Neuronal stem cell (in vitro differentiated cells): ENCODE data around the gene KLHL10.
"Not testable (repeated sequence)": the region's sequence is repeated elsewhere in the genome, so short reads cannot be mapped to it uniquely, and the experiment has no call there.

Source experiments
- DNase-seq: peaks from one replicate; pipeline ENCODE4 v3.0.0-alpha.2; 2013; ENCODE audit warnings: low spot score
- H2AFZ ChIP-seq: one replicate; pipeline ENCODE4 v1.6.1; 2013; ENCODE audit warnings: mild to moderate bottlenecking, low read length, inconsistent platforms
- H2AK5ac ChIP-seq: 2 replicates; pipeline ENCODE4 v1.6.1; 2013; ENCODE audit warnings: low read depth, mild to moderate bottlenecking, inconsistent platforms, low read length, moderate library complexity, mixed read lengths
- H2BK120ac ChIP-seq: 2 replicates; pipeline ENCODE4 v1.6.1; 2013; ENCODE audit warnings: low read depth, mild to moderate bottlenecking, inconsistent platforms, low read length, moderate library complexity, mixed read lengths
- H2BK12ac ChIP-seq: one replicate; pipeline ENCODE4 v1.6.1; 2013; ENCODE audit warnings: low read length, inconsistent platforms
- H2BK15ac ChIP-seq: 2 replicates; pipeline ENCODE4 v1.6.1; 2013; ENCODE audit warnings: mild to moderate bottlenecking, low read length, inconsistent platforms, mixed read lengths
- H2BK5ac ChIP-seq: one replicate; pipeline ENCODE4 v1.6.1; 2013; ENCODE audit warnings: inconsistent platforms, mild to moderate bottlenecking, low read length, moderate library complexity
- H3K14ac ChIP-seq: one replicate; pipeline ENCODE4 v1.6.1; 2013; ENCODE audit warnings: low read length, inconsistent platforms
- H3K18ac ChIP-seq: 2 replicates; pipeline ENCODE4 v1.6.1; 2013; ENCODE audit warnings: low read length, inconsistent platforms
- H3K23ac ChIP-seq: 2 replicates; pipeline ENCODE4 v1.6.1; 2013; ENCODE audit warnings: low read depth, mild to moderate bottlenecking, mixed read lengths, low read length, inconsistent platforms; ENCODE audit not compliant: poor library complexity
- H3K27ac ChIP-seq: replicated peaks from 3 replicates; pipeline ENCODE4 v1.5.1; 2013; ENCODE audit warnings: low read length, inconsistent platforms
- H3K27me3 ChIP-seq, 3 experiments: 2 replicates each; pipeline ENCODE4 v1.6.1; 2013; ENCODE audit warnings: low read length in 3 of 3, mild to moderate bottlenecking in 2 of 3, inconsistent platforms in 1 of 3, low read depth in 1 of 3, mixed read lengths in 1 of 3, moderate library complexity in 1 of 3; ENCODE audit not compliant: control insufficient read depth in 3 of 3, insufficient read depth in 3 of 3
- H3K36me3 ChIP-seq, 2 donors: replicated peaks in 1 of 2; 2 replicates each; pipeline ENCODE4 v1.6.1; 2013; ENCODE audit warnings: low read length in 2 of 2; ENCODE audit not compliant: control insufficient read depth in 2 of 2, insufficient read depth in 2 of 2
- H3K4ac ChIP-seq: 2 replicates; pipeline ENCODE4 v1.6.1; 2013; ENCODE audit warnings: inconsistent platforms, mild to moderate bottlenecking, low read length, moderate library complexity
- H3K4me1 ChIP-seq, 2 donors: 1 replicate in 1 of 2; 2 replicates in 1 of 2; pipeline ENCODE4 v1.6.1; 2013; ENCODE audit warnings: low read length in 2 of 2, low read depth in 1 of 2; ENCODE audit not compliant: control insufficient read depth in 2 of 2, insufficient read depth in 1 of 2
- H3K4me2 ChIP-seq: one replicate; pipeline ENCODE4 v1.6.1; 2013; ENCODE audit warnings: mild to moderate bottlenecking, low read length, inconsistent platforms; ENCODE audit not compliant: insufficient read depth, poor library complexity, severe bottlenecking
- H3K4me3 ChIP-seq, 2 donors: 2 replicates each; pipeline ENCODE4 v1.5.1; 2013; ENCODE audit warnings: low read length in 2 of 2, mild to moderate bottlenecking in 2 of 2, inconsistent platforms in 1 of 2, moderate library complexity in 1 of 2
- H3K79me1 ChIP-seq: one replicate; pipeline ENCODE4 v1.6.1; 2013; ENCODE audit warnings: low read depth, mild to moderate bottlenecking, inconsistent platforms, low read length, moderate library complexity
- H3K9ac ChIP-seq: one replicate; pipeline ENCODE4 v1.6.1; 2013; ENCODE audit warnings: mild to moderate bottlenecking, low read depth, low read length, inconsistent platforms; ENCODE audit not compliant: poor library complexity
- H3K9me3 ChIP-seq, 2 donors: replicated peaks in 1 of 2; 2 replicates each; pipeline versions ENCODE3 to v1.6.1; 2013; ENCODE audit warnings: low read length in 2 of 2, mild to moderate bottlenecking in 2 of 2, inconsistent platforms in 1 of 2, low read depth in 1 of 2, mixed read lengths in 1 of 2, moderate library complexity in 1 of 2; ENCODE audit not compliant: control insufficient read depth in 2 of 2, insufficient read depth in 1 of 2
- H4K8ac ChIP-seq: one replicate; pipeline ENCODE4 v1.6.1; 2013; ENCODE audit warnings: low read depth, mild to moderate bottlenecking, inconsistent platforms, low read length, moderate library complexity
- H4K91ac ChIP-seq: one replicate; pipeline ENCODE4 v1.6.1; 2013; ENCODE audit warnings: low read length, low read depth, mild to moderate bottlenecking, inconsistent platforms; ENCODE audit not compliant: poor library complexity
- WGBS, 2 donors: extraction: QIAGEN DNeasy Blood & Tissue Kit; methylation state at CpG; one replicate each; pipeline ENCODE4 v1.1.7; 2013; ENCODE audit warnings: missing lambda C conversion rate in 2 of 2, mixed read lengths in 1 of 2; ENCODE audit not compliant: insufficient read length in 2 of 2, insufficient replicate concordance in 1 of 2; ENCODE audit errors: extremely low coverage in 2 of 2; 5-methylcytosine and 5-hydroxymethylcytosine counted together

Gene KLHL10

GRCh38 chr17:41829961-41830360 is 7.7 kb upstream of the KLHL10 start:
- H3K4me1 ChIP-seq, H3K4me2 ChIP-seq, H3K9me3 ChIP-seq, H2AFZ ChIP-seq, H3K23ac ChIP-seq, H3K18ac ChIP-seq, H4K8ac ChIP-seq, H3K14ac ChIP-seq, H2BK12ac ChIP-seq, H3K9ac ChIP-seq, H2BK120ac ChIP-seq, H3K4ac ChIP-seq, H2AK5ac ChIP-seq, H3K27ac ChIP-seq, H3K27me3 ChIP-seq, H3K79me1 ChIP-seq, H4K91ac ChIP-seq, DNase-seq, H3K4me3 ChIP-seq, H2BK15ac ChIP-seq, H2BK5ac ChIP-seq: not testable (repeated sequence)
- H3K36me3 ChIP-seq, result peaks cover 30 to 89% of the 10 kb centered on the region in 2 donors
- no CpG with 5 or more reads among the region's 10 CpGs for WGBS, 2 donors

GRCh38 chr17:41835214-41835799 is 2.3 kb upstream of the KLHL10 start:
- Histone ChIP-seq H3K27ac (no peak overlapping the region), H3K4me3 (peak overlapping the region; percentile 92 to 95), H3K9me3 (no peaks in the 10 kb centered on the region), H4K91ac (no peak overlapping the region), H3K79me1 (peaks cover 4% of the 10 kb centered on the region), H4K8ac (no peak overlapping the region), H2BK120ac (peak overlapping the region; percentile 16), H3K4ac (no peak overlapping the region), H2AFZ (peak overlapping the region; percentile 98), H3K14ac (no peak overlapping the region), H3K18ac (peak overlapping the region; percentile 97), H3K9ac (peak overlapping the region; percentile 97), H2BK5ac (no peak overlapping the region), H3K4me2 (peak overlapping the region; percentile 54), H3K27me3 (peaks cover 0 to 3% (median 0%) of the 10 kb centered on the region in 3 experiments), H3K36me3 (peaks cover 13 to 44% of the 10 kb centered on the region in 2 donors), H2BK12ac (no peak overlapping the region), H2AK5ac (peak overlapping the region; percentile 75), H3K4me1 (peaks cover 3% of the 10 kb centered on the region in 2 donors), H2BK15ac (peak overlapping the region; percentile 98), H3K23ac (peak overlapping the region; percentile 87)
- no peak for DNase-seq
- no CpG with 5 or more reads among the region's 13 CpGs for WGBS, 2 donors

- Histone ChIP-seq H2BK5ac (no peak within 1 kb of the TSS), H3K4me2 (peak within 1 kb of the TSS; percentile 78), H3K27me3 (peaks cover 0 to 3% (median 0%) of the 10 kb centered on the region in 3 experiments), H4K91ac (no peak within 1 kb of the TSS), H3K4me3 (peak within 1 kb of the TSS; percentile 92 to 95), H3K14ac (peak within 1 kb of the TSS; percentile 99), H2BK120ac (peak within 1 kb of the TSS; percentile 16), H3K9ac (peak within 1 kb of the TSS; percentile 97), H3K36me3 (peaks cover 8 to 38% of the 10 kb centered on the region in 2 donors), H3K23ac (peak within 1 kb of the TSS; percentile 87), H2BK15ac (peak within 1 kb of the TSS; percentile 98), H3K4ac (peak within 1 kb of the TSS; percentile 93), H3K27ac (no peak within 1 kb of the TSS), H3K9me3 (no peaks in the 10 kb centered on the region), H4K8ac (no peak within 1 kb of the TSS), H3K79me1 (peaks cover 4% of the 10 kb centered on the region), H2BK12ac (no peak within 1 kb of the TSS), H2AK5ac (peak within 1 kb of the TSS; percentile 75), H3K18ac (peak within 1 kb of the TSS; percentile 97), H2AFZ (peak within 1 kb of the TSS; percentile 98), H3K4me1 (peaks cover 3% of the 10 kb centered on the region in 2 donors)
- WGBS, 2 donors, result no CpG with 5 or more reads among the region's 72 CpGs
- DNase-seq, result peak; percentile 41
Measured at GRCh38 chr17:41835800-41836549, 1.6 kb upstream of the KLHL10 start, which contains the start of gene NT5C3B. Gene NT5C3B, minus strand, starts transcription at chr17:41836232. Its CDS starts 39 bp downstream, at chr17:41836193.

GRCh38 chr17:41836550-41837196 is 952 bp upstream of the KLHL10 start:
- Histone ChIP-seq H3K4me3 (peak overlapping the region; percentile 53 to 92), H2BK12ac (no peak overlapping the region), H3K14ac (no peak overlapping the region), H3K4ac (no peak overlapping the region), H4K8ac (no peak overlapping the region), H3K9me3 (no peaks in the 10 kb centered on the region), H2BK5ac (no peak overlapping the region), H3K9ac (peak overlapping the region; percentile 32), H3K27me3 (peaks cover 0 to 3% (median 0%) of the 10 kb centered on the region in 3 experiments), H3K4me2 (peak overlapping the region; percentile 78), H3K36me3 (peaks cover 3 to 31% of the 10 kb centered on the region in 2 donors), H2BK120ac (no peak overlapping the region), H3K18ac (no peak overlapping the region), H2AFZ (peak overlapping the region; percentile 98), H3K23ac (no peak overlapping the region), H3K27ac (no peak overlapping the region), H2AK5ac (no peak overlapping the region), H3K79me1 (peaks cover 4% of the 10 kb centered on the region), H4K91ac (no peak overlapping the region), H2BK15ac (no peak overlapping the region), H3K4me1 (peaks cover 3% of the 10 kb centered on the region in 2 donors)
- DNase-seq, result no peak
- no CpG with 5 or more reads among the region's 21 CpGs for WGBS, 2 donors
